Suppressor macrophage treated with lipopolysaccharide for 4 hours (primary cell): ENCODE results near the gene SLC1A7.
A peak's percentile ranks its signal among the peaks of the same experiment; 100 is the strongest.
"Not testable (repeated sequence)": the region's sequence is repeated elsewhere in the genome, so short reads cannot be mapped to it uniquely, and the experiment has no call there.

ENCODE experiments used
- DNase-seq: peaks from one replicate; pipeline ENCODE4 v3.0.0-alpha.2; 2020

The SLC1A7 gene

DNA sequence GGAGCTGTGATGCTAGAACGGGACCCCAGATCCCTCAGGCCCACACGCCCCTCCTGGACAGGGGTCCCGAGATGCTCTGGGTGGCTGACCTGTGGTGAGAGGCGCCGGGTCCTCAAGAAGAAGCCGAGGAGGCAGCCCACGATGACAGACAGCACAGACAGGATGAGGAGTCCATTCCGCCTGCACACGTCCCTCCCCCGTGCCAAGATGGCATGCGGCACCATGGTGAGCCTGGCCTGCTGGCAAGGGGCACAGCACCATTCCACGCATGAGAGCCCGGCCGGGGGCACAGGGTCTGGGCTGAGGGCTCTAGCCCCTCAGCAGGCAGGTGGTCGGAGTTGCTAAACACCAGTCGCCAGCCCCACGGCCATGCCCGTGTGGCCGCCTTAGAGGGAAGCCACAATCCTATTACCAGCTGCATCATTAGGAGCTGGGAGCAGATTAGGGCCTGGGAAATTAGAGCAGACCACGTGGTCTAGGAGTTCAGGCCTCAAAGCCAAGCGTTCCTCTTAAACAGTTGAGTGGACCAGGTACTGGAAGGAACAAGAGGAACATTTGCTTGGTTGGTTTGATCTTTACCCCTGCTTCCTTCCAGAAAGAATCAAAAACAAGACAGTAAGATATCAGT, at the start of gene SLC1A7:
TSS of gene SLC1A7 (minus strand) at position 413 of the 628 bp plus-strand sequence. CDS start at position 224, 189 bp downstream.
- no peak for DNase-seq

DNA sequence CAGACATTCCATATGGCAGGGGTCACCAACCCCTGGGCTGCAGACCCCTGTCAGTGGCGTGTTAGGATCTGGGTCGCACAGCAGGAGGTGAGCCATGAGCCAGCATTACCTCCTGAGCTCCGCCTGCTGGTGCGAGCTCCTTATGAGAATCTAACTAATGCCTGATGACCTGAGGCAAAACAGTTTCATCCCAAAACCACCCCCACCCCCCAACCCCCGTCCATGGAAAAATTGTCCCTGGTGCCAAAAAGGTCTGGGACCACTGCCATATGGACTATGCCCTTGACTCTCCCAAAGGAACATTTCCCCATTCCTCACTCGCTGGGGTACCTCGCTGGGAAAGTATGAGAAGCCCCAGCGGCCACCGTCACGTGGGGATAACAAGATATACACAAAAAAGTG, 47.8 kb upstream of the SLC1A7 start:
- no peak for DNase-seq

DNA sequence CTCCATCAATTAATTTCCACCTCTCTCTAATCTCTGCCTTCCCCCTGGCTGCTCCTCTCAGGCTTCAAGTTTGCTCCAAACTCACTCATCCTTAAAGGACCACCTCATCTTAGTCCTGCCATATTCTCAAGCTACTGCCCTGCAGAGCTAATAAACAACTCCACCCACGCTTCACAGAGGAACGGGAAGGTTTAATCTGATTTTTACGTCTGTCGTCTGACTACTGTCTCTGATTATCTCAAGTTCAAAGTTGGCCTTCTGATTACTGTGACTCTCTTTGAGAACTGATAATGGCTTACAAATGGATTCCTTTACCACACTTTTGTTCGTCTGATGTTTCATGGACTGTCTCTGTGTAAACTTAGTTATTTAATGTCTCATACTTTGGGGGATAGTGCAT, 46.6 kb upstream of the SLC1A7 start:
- no peak for DNase-seq

DNA sequence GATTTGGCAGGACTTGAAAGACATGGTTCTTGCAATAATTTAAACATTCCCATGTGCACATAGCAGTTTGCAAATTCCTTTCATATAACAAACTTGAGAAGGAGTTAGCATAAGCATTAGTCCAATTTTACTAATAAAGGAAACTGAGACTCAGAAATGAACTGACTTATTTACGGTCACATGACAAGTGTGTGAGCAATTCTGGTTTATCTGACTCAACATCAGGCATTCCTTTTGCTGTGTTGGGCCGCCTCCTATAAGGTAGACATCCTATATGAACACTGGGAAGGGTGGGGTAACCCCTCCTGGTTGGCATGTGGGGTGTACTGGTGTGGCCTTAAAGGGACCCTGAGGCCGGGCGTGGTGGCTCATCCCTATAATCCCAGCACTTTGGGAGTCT, 45.7 kb upstream of the SLC1A7 start:
- no peak for DNase-seq

DNA sequence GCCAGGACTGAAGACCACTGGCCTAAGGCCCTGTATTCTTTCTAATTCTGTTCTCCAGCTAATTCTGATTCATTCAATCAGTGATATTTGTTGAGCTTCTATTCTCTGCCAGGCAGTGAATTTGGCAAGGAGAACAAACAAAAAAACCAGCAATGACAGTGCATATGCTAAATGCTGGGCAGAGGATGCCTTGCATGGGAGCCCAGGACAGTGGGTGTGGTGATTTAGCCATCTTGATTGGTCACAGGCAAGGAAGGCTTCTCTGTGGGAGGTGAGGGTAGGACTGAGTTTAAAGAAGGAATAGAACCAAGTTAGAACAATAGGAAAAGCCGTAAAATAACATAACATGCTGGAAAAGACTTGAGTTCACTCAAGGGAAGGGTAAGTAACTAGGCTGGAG, 45.0 kb upstream of the SLC1A7 start:
- no peak for DNase-seq

DNA sequence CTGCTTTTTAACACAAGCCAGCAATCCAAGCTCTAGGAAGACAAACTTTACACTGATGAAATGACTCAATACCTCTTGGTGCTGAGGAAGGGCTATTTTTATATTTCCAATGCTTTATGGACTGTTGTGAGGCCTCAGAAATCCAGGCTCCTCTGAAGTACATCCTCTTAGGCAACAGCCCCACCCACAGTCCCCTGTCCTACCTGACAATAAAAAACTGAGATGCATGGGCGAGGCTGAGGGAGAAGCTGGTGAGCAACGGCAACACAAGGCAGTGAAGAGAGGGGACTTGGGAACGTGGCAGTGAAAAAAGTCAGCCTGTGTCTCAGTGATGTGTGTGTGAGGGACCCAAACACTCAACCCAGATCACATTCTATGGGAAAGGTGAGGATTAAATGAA, 44.1 kb upstream of the SLC1A7 start:
- no peak for DNase-seq

DNA sequence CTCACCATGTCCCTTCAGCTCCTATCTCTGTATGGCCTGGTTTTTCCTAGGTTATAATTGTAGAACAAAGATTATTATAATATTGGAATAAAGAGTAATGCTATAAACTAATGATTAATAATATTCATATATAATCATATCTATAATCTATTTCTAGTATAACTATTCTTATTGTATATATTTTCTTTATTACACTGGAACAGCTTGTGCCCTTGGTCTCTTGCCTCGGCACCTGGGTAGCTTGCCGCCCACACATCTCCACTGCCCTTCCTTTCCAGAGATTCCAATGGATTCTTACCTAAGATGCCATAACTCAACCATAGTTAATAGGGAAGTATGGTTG, 43.5 kb upstream of the SLC1A7 start:
- not testable (repeated sequence) for DNase-seq

DNA sequence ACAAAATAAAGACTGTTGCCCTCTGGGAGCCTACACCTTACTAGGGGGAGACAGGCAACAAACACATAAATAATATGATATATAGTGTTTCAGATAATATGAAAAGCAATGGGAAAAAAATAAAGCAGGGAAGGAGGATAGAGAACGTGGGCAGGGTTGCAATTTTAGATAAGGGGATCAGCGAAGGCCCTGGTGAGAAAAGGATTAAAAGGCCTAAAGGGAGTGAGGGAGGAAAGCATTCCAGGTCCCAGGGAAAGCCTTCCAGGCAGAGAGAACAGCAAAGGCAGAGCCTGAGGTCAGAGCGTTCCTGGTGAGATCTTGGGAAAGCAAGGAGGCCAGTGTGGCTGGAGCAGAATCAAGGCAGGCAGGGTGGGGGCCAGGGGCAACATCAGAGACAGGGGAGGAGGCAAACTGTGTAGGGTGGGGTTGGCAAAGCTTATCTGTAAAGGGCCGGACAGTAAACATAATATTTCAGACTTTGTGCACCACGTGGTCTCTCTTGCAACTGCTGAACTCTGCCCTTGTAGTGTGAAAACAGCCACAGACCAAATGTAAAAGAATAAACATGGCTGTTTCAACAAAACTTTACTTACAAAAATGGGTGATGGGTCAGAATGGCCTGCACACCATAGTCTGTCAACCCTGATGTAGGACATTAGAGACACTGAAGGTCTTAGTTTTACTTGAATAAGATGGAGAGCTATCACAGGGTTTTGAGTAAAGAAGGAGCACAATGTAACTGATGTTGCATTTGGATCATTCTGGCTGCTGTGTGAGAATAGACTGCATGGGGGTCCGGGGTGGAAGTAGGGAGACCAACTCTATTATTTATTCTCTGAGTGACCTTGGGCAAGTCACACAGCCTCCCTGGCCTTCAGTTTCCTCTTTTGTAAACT, 40.9 kb upstream of the SLC1A7 start:
- no peak for DNase-seq

DNA sequence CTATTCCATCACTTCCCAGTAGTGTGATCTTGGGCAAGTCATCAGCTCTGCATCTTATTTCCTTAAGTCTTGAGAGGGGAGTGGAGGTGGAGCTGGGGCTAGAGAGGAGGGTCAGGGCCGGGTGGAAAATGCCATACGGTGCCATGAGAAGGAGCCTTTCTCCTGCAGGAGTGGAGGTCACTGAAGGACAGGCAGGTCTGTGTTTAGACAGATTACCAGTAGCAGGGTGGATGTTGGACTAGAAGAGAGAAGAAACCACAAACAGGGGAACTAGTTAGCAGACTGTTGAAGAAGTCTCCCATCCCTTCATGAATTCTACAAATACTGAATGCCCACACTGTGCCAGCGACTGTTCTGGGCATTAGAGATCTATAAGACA, 40.3 kb upstream of the SLC1A7 start:
- no peak for DNase-seq

DNA sequence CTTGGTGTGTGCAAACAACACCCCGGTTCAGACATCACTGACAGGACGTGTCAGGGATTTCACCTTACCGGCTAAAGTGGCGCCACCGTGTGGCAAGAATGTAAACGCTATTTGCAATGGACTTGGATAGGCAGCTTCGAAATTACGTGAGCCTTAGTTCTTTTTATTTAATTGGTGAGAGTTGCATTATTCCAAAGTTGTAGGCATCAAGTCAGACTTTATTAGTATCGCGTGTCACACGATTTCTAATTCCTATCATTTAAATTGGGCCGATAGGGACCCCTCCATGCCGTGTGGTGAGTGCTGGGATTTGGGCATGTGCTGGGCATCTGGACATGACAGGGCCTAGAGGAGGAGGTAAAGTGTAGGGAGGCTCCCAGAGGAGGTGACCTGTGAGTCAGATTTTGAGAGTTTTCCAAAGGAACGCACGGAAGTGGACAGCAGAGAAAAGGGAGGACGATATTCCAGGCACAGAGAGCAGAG, 39.7 kb upstream of the SLC1A7 start:
- peak; percentile 87 for DNase-seq

DNA sequence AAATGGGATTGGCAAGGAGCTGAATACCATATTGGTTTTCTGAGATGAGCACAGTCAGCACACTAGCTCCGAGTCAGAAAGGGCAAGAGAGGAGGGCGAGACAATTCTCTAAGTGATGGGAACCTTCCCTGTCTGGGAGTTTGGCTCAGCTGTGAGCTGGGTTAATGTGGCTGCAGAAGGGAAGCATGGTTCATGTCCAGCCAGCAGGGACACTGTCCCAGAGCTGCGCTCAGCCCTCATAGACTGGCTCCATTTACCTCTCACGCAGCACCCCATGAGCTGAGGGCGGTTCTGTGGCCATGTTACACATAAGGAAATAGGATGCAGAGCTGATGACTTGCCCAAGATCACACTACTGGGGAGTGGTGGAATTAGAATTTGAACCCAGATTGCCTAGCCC, 38.5 kb upstream of the SLC1A7 start:
- no peak for DNase-seq

DNA sequence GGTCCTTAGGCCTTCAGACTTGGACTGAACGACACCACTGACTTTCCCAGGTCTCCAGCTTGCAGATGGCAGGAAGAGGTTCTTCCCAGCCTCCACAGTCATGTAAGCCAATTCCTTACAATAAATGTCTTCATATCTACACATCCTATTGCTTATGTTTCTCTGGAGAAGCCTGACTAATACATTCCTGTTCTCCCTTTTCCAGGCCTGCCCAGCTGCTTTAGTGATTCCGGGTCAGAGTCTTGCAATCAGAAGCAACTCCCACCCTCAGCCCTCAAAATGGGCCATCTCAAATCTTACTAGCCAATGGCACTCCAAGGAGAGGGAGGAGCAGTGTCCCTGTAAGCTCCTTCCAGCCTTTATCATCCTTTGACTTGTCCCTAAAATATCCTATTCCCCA, 37.8 kb upstream of the SLC1A7 start:
- no peak for DNase-seq

DNA sequence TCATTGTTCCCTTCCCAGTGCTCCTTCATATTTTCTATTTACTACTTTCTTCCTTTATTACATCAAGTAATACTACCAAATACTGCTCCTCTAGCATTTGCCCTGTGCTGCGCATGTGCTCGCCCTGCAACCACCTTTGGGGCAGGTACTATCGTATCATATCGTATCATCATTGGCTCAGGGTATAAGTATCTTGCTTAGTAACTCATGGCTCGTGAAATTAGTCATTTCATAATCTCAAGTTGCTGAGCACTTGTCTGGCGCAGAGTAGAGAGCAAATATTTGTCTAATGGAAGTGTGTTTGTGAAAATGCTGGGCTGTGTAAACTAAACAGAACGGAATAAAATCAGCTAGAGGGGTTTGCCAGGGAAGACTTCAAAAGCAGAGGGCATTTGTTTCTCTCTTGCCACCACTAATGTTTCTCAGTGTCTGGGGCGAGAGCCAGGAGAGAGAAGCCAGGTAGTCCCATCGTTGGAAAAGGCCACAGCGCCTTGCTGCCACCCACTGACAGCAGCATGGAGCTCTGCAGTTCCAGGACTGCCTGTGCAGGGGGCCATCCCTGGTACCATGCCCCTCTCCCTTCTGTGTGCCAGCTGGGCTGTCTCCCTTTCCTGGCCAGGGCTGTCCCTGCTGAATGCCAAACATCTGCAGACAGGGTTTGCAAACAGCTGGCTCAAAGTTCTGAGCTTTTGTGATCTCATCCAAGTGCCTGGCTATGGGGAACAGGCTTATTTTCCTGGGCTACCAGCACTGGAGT, 34.2 kb upstream of the SLC1A7 start:
- no peak for DNase-seq

DNA sequence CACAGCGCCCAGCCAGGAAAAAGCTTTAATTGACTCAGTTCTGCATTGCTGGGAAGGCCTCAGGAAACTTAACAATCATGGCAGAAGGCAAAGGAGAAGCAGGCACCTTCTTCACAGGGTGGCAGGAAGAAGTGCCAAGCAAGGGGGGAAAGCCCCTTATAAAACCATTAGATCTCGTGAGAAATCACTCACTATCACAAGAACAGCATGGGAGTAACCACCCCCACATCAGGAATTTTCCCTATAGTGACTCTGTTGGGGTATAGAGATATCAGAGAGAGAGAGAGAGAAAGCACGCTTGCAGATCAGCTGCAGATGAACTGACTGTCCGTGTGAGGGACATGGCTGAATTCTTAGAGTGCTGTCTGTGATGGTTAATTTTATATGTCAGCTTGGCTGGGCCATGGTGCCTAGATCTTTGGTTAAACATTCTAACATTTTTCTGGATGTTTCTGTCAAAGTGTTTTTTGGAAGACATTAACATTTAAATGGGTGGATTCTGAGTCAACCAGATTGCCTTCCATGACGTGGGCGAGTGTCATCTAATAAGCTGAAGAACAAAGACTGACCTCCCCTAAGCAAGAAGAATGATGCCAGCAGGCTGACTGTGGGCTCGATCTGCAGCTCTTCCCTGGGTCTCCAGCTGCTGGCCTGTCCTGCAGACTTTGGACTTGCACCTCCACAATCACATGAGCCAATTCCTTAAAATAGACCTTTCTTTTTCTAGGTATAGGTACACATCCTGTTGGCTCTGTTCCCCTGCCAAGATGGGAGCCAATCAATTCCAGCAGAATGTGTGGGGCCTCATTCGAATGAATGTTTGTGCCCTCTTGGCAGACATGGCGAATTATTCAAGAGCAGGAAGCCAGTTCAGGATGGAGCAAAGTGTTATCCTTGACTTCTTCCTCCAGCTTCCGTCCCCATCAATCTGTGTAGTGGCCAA, 32.8 kb upstream of the SLC1A7 start:
- DNase-seq, result peak; percentile 29

DNA sequence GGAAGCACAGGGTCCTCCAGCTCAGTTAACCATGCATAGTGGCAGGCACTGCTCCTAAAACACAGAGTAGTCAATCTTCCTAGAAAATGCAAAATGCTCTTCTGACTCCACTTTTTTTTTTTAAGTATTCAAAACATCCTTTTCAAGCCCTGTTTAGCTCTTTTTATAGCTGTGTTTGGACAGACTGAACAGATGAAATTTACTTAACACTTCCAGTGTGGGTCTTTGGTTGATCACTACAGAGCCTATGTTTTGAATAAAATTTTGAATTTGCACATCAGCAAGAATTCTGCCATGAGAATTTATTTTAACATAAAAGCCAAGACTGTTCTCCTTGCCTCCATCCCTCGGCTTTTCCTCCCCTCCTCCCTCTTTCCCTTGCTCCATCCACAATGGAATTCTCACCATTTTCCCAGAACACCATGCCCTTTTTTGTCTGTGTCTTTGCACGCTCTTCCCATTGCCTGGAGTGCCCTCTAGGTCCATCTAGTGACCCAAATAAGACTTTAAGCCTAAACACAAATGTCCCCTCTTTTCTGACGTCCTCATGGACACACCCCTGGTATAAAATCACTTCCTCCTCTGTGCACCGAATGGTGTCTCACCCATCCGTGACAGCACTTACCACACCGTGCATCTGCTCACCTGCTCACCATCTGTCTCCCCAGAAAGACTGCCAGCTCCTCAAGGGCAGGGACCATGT, 30.1 kb upstream of the SLC1A7 start:
- DNase-seq, result peak; percentile 13

DNA sequence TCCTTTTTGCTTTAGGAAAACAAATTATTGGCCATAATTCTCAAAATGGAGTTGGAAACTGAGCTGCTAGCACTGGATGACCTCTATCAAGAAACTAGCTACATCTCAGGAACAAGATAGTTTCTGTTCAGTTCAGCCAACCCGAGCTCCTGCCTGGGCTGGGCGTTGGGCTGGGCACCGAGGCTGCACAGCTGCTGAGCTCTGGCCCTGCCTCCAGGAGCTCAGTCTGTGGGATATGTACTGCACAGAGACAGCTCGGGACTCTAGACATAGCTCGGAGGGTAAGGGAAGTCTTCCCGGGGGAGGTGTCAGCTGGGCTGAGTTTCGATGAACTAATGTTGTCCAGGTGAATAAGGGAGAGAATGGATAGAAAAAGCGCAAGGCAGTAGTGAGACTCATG, 24.5 kb upstream of the SLC1A7 start:
- no peak for DNase-seq

DNA sequence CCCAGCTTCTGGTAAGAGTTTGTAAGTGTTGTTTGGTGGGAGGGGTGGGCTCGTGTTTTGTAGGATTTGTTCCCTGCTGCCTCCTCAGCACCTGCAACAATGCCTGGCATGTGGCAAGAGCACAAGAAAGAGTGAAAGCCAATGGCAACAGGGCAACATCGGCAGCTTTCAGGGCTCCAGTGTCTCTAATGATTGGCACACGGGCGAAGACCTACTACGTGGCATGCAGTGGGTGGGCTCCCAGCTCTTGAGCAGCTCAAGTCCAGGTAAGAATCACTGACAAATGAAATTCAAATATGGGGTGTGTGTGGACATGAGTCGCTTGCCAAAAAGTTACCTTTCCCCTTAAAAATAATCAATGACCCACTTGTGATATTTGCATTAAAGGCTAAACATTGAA, 23.9 kb upstream of the SLC1A7 start:
- no peak for DNase-seq

DNA sequence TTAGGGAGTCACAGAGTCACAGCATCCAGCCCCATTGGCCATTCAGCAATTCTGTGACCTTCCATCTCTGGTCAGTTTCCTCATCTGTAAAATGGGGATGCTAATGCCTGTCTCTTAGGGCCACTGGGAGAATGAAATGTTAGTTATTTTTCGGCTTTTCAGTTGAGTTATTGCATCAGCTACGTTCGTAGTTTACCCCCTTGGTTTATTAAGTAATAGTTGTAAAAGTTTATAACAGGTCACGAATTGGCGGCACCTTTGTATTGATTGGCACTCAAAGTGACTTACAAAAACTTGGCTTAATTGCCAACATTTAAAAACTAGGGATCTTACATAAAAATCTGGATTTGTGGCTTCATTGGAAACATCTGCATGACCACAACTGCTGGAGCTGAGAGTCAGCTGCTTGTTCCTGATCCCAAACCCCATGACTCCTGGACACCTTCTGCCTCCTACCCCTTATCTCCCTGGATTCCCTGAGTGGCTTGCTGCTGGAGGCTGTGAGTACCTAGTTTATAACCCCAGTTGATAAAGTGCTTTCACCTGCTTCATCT, 23.0 kb upstream of the SLC1A7 start:
- no peak for DNase-seq

DNA sequence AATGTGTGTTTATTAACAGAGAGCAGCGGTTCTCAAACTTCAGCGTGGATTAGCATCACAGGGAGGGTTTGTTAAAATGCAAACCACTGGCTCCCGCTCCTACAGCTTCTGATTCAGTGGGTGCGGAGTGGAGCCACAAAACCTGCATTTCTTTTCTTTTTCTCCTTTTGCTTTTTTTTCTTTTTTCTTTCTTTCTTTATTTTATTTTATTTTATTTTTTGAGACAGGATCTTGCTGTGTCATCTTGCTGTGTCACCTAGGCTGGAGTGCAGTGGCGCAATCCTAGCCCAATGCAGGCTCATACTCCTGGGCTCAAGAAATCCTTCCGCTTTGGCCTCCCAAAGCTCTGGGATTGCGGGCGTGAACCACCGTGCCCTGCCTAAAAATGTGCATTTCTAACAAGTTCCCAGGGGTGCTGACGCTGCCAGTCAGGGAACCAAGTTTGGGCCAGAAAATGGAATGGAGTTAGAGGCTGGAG, 20.9 kb upstream of the SLC1A7 start:
- no peak for DNase-seq

DNA sequence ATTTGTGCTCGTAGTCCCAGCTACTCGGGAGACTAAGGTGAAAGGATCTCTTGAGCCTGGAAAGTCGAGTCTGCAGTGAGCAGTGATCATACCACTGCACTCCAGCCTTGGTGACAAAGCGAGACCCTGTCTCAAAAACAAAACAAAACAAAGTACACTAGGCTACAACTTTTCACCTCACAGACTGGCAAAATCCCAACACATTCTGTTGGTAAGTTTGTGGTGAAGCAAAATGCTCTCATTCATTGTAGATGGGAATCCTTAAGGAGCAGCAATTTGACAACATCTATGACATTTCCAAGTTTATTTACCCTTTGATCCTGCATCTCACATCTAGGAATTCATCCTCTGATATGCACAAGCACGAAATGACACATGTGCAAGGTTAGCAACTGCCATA, 20.2 kb upstream of the SLC1A7 start:
- no peak for DNase-seq

DNA sequence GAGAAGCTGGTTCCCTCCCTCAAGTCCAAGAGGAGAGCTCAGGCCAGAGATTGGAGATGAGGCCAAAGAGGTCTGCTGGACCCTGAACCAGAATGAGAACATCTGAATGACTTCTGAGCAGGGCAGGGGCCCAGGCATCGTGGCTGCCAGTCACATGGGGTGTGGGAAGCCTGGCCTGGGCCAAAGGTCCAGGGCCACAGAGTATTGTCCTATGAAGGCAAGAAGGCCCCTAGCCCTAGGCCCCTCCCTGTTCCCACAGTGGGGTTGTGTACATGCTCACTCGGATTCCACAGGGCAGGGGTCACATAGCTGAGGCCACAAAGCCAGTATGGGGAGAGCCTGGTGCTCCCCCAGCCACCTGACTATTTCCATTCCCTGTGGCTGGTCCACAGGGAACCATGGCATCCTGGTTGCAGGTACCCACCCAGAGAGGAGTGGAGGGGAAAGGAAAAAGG, 18.5 kb upstream of the SLC1A7 start:
- no peak for DNase-seq
